Measurements from ENCODE around the gene HADHA. TPM values are rescaled to one million over a fixed set of nuclear protein-coding genes. Genes with fewer than 3 reads are reported as not detected.
"Not testable (repeated sequence)": the region's sequence is repeated elsewhere in the genome, so short reads cannot be mapped to it uniquely, and the experiment has no call there.

Gene HADHA
- total RNA-seq, 1 donor from 2014 or later, result 154 TPM

GRCh38 chr2:26174691-26175465 is 69.6 kb downstream of the HADHA start:
- DNase-seq (ENCODE audit: low spot score), result no peak

- no peak for DNase-seq (ENCODE audit: low spot score)
These were observed 70.5 kb downstream of the HADHA start for GRCh38 chr2:26173776-26174482.

GRCh38 chr2:26172871-26173775 is 71.3 kb downstream of the HADHA start, which contains the start of gene GAREM2:
TSS of gene GAREM2 (plus strand) at chr2:26173088. CDS start at chr2:26173221, 133 bp downstream.
- DNase-seq (ENCODE audit: low spot score), result no peak

GRCh38 chr2:26172189-26172870 is 72.1 kb downstream of the HADHA start:
- DNase-seq (ENCODE audit: low spot score), result no peak

GRCh38 chr2:26170795-26171194 is 73.6 kb downstream of the HADHA start:
- DNase-seq (ENCODE audit: low spot score), result no peak

GRCh38 chr2:26169681-26170414 is 74.6 kb downstream of the HADHA start:
- DNase-seq (ENCODE audit: low spot score), result no peak

- no peak for DNase-seq (ENCODE audit: low spot score)
These were observed 75.2 kb downstream of the HADHA start for GRCh38 chr2:26169226-26169625.

GRCh38 chr2:26168785-26169184 is 75.6 kb downstream of the HADHA start:
- DNase-seq (ENCODE audit: low spot score), result no peak

- not testable (repeated sequence) for DNase-seq (ENCODE audit: low spot score)
These were observed 77.9 kb downstream of the HADHA start for GRCh38 chr2:26166541-26166940.

GRCh38 chr2:26165403-26165802 is 79.0 kb downstream of the HADHA start:
- no peak for DNase-seq (ENCODE audit: low spot score)

- DNase-seq (ENCODE audit: low spot score), result no peak
These were observed 79.7 kb downstream of the HADHA start for GRCh38 chr2:26164641-26165211.

GRCh38 chr2:26164231-26164630 is 80.2 kb downstream of the HADHA start:
- no peak for DNase-seq (ENCODE audit: low spot score)

- DNase-seq (ENCODE audit: low spot score), result no peak
These were observed 81.5 kb downstream of the HADHA start for GRCh38 chr2:26162963-26163362.

- peak; percentile 9 for DNase-seq (ENCODE audit: low spot score)
These were observed 82.5 kb downstream of the HADHA start for GRCh38 chr2:26161926-26162325.

GRCh38 chr2:26157580-26157979 is 86.9 kb downstream of the HADHA start:
- DNase-seq (ENCODE audit: low spot score), result peak; percentile 1

GRCh38 chr2:26150243-26150642 is 94.2 kb downstream of the HADHA start:
- no peak for DNase-seq (ENCODE audit: low spot score)

- DNase-seq (ENCODE audit: low spot score), result no peak
These were observed 95.9 kb downstream of the HADHA start for GRCh38 chr2:26148501-26148900.

GRCh38 chr2:26144953-26145680 is 99.3 kb downstream of the HADHA start:
- peak; percentile 58 for DNase-seq (ENCODE audit: low spot score)

GRCh38 chr2:26144031-26144430 is 100.4 kb downstream of the HADHA start:
- no peak for DNase-seq (ENCODE audit: low spot score)
